NCI-H1105 treated with DMSO at 0.1 percent for 48 hours (cell line): ENCODE measurements around the gene MPEG1.

Source experiments
- DNase-seq: peaks from one replicate; lab custom pipeline; 2025; lab: John Stamatoyannopoulos, UW

Gene MPEG1

DNA sequence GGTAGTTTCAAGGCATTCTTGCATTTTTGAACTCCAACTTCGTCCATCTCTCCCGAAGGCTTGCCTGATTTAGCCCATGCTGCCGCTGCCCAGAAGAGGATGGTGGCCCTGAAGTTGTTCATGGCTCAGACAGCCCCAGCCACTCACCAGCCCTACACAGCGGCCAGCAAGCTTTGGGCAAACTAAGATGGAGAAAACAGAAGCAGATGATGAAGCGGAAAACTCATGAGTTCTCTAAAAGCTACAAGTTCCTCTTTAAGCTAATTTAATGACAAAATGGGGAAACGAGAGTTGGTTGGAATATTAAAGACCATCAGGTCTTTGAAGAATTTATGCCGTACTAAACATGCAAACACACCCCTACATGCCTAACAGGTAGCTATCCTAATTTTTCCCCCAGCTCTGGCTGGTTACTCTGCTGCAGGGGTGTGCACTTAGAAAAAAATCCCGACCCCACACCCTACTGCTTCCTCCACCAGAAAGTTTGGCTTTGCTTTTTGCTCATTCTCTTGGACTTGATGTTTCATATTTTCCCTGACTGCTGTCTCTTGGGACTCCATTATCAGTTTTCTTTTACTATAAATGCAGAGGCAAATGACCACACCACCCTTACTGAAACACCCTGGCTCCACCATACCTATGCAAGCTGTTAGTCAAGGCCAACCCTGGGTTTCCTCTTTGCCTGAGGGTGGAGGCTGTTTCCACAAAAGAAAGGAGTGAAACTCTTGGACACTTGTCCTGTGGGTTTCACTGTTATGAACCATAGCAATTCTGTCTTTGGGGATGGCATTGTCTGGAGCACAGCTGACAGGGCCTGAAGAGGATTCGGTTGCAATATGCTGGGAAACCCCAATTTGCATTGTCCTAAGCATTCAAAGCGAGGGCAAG is at the start of gene MPEG1:
TSS of gene MPEG1 (minus strand) at position 184 of the 888 bp plus-strand sequence. CDS start at position 122, 62 bp downstream.
- DNase-seq: no peak

DNA sequence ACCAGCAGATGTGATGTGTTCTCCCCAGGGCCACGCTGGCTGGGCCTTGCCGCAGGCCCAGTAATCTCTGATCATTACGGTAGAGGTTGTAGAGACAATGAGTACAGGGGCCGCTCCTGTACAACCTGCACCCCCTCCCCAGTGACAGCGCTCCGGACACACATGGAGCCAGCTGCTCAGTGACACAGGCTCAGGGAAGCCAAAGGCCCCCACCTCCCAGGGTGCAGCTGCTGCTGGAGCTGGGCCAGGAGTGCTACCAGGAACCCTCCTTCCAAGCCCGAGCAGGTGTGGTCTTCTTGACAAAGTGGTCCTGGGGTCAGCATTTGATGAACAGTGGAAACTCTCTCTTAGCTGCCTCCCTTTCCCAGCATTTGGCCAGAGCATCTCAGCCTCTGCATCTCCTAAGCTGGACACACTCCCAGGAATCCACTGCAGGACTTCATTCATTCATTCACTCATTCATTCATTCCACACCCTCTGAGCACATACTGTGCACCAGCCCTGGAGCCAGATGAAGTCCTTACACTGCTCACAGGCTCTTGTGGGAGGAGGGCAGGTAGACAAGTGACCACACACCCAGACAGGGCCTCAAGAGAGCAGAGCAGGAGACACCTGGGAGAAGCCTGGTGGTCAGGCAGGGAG is 49.6 kb upstream of the MPEG1 start:
- no peak for DNase-seq

GRCh38 chr11:59261150-59261549 is 48.4 kb upstream of the MPEG1 start:
- peak; percentile 13 for DNase-seq

DNA sequence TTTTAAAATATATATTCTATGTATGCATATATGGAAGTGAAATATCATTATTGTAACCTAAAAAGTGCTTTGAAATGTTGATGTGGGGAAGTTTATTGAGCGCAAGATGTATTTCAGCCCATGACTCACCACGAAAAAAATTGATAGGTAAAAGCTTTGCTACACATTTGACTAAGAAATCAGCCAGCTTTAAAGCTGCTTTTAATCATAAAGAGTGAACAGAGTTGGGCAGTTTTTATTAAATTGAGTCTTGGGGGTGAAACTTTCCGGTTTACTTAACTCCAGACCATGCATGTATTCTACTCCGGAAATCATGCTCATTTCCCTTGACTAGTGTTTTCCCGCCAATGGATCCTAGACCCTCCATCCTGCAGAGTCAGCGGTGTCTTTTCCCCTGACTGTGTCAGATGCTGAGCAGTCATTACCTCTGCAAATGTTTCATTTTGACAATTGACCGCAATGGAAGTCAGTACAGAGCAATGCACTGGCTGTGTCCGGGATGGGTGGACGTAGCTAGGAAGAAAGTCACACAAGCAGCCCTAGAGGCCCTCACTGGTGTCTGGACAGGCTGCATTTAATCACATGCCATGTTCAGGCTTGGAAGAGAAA is 47.2 kb upstream of the MPEG1 start:
- no peak for DNase-seq

GRCh38 chr11:59259047-59259446 is 46.3 kb upstream of the MPEG1 start:
- no peak for DNase-seq

- DNase-seq: no peak
These were observed 42.6 kb upstream of the MPEG1 start for GRCh38 chr11:59255281-59255680.

DNA sequence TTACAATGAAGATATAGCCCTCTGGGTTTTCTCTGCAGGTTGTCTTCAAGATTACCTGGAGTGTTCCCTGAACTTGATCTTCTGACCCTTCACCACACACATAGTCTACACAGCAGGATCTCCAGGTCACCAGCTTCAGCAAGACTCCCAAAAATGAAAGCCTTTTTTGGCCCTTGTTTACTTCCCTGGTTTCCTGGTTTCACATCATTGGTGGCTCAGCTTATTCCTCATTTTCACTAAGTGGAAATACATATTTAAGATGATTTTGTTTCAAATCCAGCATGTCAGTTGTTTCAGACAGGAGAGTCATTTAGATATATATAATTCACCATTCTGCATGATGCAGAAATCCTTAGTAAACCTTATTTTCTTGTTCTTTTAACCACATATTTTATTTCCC is 41.6 kb upstream of the MPEG1 start:
- DNase-seq: no peak

- DNase-seq: no peak
These were observed 40.3 kb upstream of the MPEG1 start for GRCh38 chr11:59253001-59253400.

DNA sequence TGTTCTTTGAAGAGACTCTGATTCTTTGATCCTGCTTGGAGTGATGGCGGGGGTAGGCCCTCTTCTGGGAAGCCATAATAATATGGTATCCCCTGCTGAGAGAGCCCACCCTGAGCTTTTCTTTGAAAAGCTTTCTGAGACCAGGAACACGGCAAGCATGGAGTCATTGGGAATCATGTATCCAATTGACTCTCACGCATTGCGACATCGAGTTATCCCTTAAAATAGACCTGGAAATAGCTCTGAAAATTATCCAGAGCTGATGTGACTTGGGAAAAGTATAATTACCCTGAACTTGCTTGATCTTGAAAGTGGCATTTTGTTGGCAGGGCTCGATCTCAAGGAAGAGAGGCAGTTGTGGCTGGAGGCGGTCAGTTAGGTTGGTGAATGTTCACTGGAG is 36.8 kb upstream of the MPEG1 start:
- DNase-seq: no peak

- DNase-seq: no peak
These were observed 35.0 kb upstream of the MPEG1 start for GRCh38 chr11:59247531-59248227.

DNA sequence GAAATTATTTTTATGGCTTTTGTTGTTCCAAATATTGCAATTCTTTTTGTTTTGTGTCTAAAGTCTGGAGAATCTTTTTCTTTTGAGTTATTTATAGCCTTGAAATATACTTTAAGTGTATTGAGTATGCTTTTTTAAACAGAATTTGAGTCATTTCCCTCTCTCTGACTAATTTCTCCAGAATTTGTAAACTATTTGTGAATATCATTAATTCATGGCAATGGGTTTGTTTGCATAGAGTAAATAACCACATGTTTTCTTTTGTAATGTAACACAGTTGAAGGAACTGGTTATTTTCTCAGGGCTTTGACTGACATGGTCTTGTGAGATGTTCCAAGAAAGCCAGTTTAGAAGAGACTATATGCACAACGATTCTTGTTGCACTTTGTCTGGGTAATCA is 30.9 kb upstream of the MPEG1 start:
- no peak for DNase-seq

DNA sequence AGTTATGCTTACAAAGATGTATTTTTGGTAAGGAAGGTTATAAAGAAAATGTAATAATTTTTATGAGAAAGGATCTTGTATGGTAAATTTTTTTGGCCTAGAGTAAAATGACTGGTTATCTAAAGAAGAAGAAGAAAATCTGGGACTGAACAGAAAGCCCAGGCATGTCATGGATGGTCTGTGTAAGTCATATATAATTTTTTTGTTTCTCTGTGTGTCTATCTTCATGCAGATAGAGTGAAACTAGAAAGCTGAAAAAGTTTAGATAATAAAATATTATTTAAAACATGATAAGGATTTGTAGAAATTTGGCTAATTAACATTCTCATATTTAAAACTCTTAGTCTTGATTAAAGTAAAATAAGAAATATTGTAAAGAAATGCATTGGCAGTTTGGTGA is 27.6 kb upstream of the MPEG1 start:
- DNase-seq: no peak

- DNase-seq: no peak
These were observed 13.7 kb upstream of the MPEG1 start for GRCh38 chr11:59226396-59226795.

GRCh38 chr11:59225017-59225416 is 12.3 kb upstream of the MPEG1 start:
- DNase-seq: no peak

DNA sequence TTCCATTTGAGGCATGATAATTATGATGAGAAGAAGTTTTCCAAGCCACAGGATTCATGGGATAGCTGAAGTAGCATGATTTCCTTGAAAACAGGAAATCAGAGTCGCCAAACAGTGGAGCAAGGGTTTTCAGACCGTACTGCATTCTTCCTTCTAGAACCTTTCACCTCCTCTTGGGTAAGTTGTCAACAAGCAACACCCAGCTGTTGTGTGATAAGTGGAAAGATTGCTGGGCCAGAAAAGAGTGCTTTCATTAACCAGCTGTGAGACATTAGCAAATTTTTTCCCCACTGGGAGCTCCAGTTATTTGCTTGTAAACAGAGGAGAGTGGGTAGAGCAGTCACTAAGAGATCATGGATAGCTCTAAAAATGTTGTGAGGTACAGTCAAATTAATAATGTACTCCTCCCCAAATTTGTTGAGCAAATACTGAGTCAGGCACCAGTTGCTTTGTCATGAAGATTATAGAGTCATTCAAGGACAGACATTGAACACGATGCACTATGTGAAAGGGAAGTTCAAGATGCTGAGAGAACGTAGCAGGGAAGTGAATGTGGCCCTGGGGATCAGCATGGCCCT is 11.7 kb upstream of the MPEG1 start:
- DNase-seq: no peak

- no peak for DNase-seq
These were observed 10.9 kb upstream of the MPEG1 start for GRCh38 chr11:59223611-59224010.

- no peak for DNase-seq
These were observed 10.4 kb upstream of the MPEG1 start for GRCh38 chr11:59223177-59223576.

DNA sequence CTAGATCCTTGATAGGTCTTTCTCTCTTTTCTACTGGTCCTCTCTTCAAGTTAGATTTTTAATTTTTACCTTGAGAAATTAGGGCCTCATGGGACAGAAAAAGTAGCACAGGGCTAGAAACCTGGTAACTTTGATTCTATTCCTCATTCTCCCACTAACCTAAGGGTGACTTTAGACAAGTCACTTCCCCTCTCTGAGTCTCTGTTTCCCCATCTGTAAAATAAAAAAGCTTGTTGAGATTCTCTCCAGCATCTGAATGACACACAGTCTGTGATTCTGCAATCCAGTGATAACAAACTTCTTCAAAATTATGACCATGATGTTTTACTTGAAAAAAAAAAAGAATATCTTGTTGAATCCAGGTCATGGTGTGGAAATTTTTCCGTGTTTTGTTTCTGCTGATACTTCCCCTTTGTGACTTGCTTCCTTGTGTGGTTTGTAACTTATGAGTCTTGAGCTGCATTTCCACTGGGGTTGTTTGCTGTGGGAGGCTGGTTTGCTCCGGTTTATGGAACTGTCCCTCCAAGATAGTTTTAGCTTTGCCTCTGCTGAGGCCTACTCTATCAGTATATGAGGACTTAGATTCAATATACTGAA is 9.8 kb upstream of the MPEG1 start:
- DNase-seq: no peak

DNA sequence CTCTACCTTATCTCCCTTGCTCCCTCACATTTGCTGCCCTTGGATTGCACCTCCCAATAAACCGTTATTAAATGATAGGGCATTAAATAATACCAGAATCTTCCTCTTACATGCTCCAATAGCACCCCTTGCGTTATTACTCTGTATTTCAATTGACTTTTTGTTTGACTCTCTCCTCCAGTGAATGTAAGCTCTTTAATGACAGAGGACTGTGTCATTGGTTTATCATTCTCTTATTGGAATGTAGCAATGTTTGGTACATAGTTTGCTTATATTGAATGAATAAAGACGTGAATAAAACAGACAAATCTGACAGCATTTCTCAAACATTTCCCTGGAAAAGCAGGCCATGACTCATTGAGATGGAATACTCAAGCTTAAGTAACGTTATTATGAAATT is 8.7 kb upstream of the MPEG1 start:
- no peak for DNase-seq

DNA sequence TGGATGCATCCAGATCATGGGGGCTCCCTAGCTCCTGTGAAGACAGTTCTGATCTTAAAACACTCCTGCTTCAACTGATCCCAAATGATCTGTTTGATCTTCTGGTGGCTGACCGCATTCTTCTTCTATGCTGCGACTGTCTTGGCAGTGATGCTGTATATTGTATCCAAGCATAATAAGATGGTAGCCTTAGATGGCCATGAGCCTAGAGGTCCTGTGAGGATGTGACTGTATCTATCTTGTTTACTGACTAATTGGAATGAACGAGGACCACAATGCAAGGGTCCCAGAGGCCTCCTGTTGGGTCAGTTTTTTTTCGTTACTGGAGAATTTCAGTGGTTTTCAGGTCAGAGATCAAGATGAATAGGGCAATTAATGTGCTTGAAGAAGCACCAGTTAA is 7.1 kb upstream of the MPEG1 start:
- no peak for DNase-seq

- no peak for DNase-seq
These were observed 6.2 kb upstream of the MPEG1 start for GRCh38 chr11:59218893-59219292.

GRCh38 chr11:59218319-59218718 is 5.6 kb upstream of the MPEG1 start:
- no peak for DNase-seq
